Measurements from ENCODE around the gene FOXO1.

The FOXO1 gene

GRCh38 chr13:40571338-40571963 lies 95.0 kb downstream of the FOXO1 start:
- Mint-ChIP-seq H3K27ac (peak overlapping the region; percentile 78), H3K9me3 (ENCODE audit: low read depth) (no peaks in the 10 kb centered on the region), H3K36me3 (peaks cover 6% of the 10 kb centered on the region), H3K4me1 (ENCODE audit: low read depth) (peaks cover 91% of the 10 kb centered on the region), H3K4me3 (no peak overlapping the region), H3K27me3 (no peaks in the 10 kb centered on the region)

GRCh38 chr13:40570930-40571329 lies 95.5 kb downstream of the FOXO1 start:
- Mint-ChIP-seq H3K4me1 (ENCODE audit: low read depth) (peaks cover 90% of the 10 kb centered on the region), H3K9me3 (ENCODE audit: low read depth) (no peaks in the 10 kb centered on the region), H3K36me3 (peaks cover 6% of the 10 kb centered on the region), H3K27ac (peak overlapping the region; percentile 78), H3K4me3 (peak overlapping the region; percentile 18), H3K27me3 (no peaks in the 10 kb centered on the region)

GRCh38 chr13:40569024-40569350 lies 97.5 kb downstream of the FOXO1 start:
- Mint-ChIP-seq H3K27ac (peak overlapping the region; percentile 66), H3K27me3 (no peaks in the 10 kb centered on the region), H3K36me3 (peaks cover 3% of the 10 kb centered on the region), H3K4me3 (no peak overlapping the region), H3K9me3 (ENCODE audit: low read depth) (no peaks in the 10 kb centered on the region), H3K4me1 (ENCODE audit: low read depth) (peaks cover 90% of the 10 kb centered on the region)

- H3K4me1 Mint-ChIP-seq (ENCODE audit: low read depth): peaks cover 90% of the 10 kb centered on the region
- no peaks in the 10 kb centered on the region for H3K9me3 Mint-ChIP-seq (ENCODE audit: low read depth)
- H3K36me3 Mint-ChIP-seq: no peaks in the 10 kb centered on the region
- H3K4me3 Mint-ChIP-seq: no peak overlapping the region
- no peaks in the 10 kb centered on the region for H3K27me3 Mint-ChIP-seq
- H3K27ac Mint-ChIP-seq: peak overlapping the region; percentile 62
Measured at GRCh38 chr13:40568246-40569023, 98.0 kb downstream of the FOXO1 start.

GRCh38 chr13:40566811-40567210 lies 99.6 kb downstream of the FOXO1 start:
- Mint-ChIP-seq H3K4me1 (ENCODE audit: low read depth) (peaks cover 91% of the 10 kb centered on the region), H3K9me3 (ENCODE audit: low read depth) (no peaks in the 10 kb centered on the region), H3K4me3 (peak overlapping the region; percentile 17), H3K36me3 (no peaks in the 10 kb centered on the region), H3K27ac (peak overlapping the region; percentile 92), H3K27me3 (no peaks in the 10 kb centered on the region)

GRCh38 chr13:40565282-40566148 lies 100.9 kb downstream of the FOXO1 start:
- Mint-ChIP-seq H3K36me3 (peaks cover 4% of the 10 kb centered on the region), H3K9me3 (ENCODE audit: low read depth) (peaks cover 3% of the 10 kb centered on the region), H3K27me3 (no peaks in the 10 kb centered on the region), H3K27ac (peak overlapping the region; percentile 94), H3K4me3 (peak overlapping the region; percentile 60), H3K4me1 (ENCODE audit: low read depth) (peaks cover 84% of the 10 kb centered on the region)

- peaks cover 10% of the 10 kb centered on the region for H3K36me3 Mint-ChIP-seq
- H3K27me3 Mint-ChIP-seq: no peaks in the 10 kb centered on the region
- peaks cover 88% of the 10 kb centered on the region for H3K4me1 Mint-ChIP-seq (ENCODE audit: low read depth)
- H3K4me3 Mint-ChIP-seq: peak overlapping the region; percentile 60
- peak overlapping the region; percentile 94 for H3K27ac Mint-ChIP-seq
- peaks cover 4% of the 10 kb centered on the region for H3K9me3 Mint-ChIP-seq (ENCODE audit: low read depth)
Measured at GRCh38 chr13:40564342-40565001, 102.0 kb downstream of the FOXO1 start.

- Mint-ChIP-seq H3K9me3 (ENCODE audit: low read depth) (peaks cover 4% of the 10 kb centered on the region), H3K27me3 (no peaks in the 10 kb centered on the region), H3K27ac (peak overlapping the region; percentile 94), H3K4me3 (peak overlapping the region; percentile 60), H3K36me3 (peaks cover 15% of the 10 kb centered on the region), H3K4me1 (ENCODE audit: low read depth) (peaks cover 88% of the 10 kb centered on the region)
Measured at GRCh38 chr13:40563350-40564125, 102.9 kb downstream of the FOXO1 start.

GRCh38 chr13:40562975-40563349 lies 103.5 kb downstream of the FOXO1 start:
- Mint-ChIP-seq H3K27ac (peak overlapping the region; percentile 94), H3K36me3 (peaks cover 17% of the 10 kb centered on the region), H3K9me3 (ENCODE audit: low read depth) (peaks cover 4% of the 10 kb centered on the region), H3K4me3 (no peak overlapping the region), H3K4me1 (ENCODE audit: low read depth) (peaks cover 89% of the 10 kb centered on the region), H3K27me3 (no peaks in the 10 kb centered on the region)

- H3K27me3 Mint-ChIP-seq: no peaks in the 10 kb centered on the region
- H3K4me3 Mint-ChIP-seq: no peak overlapping the region
- peak overlapping the region; percentile 69 for H3K27ac Mint-ChIP-seq
- H3K4me1 Mint-ChIP-seq (ENCODE audit: low read depth): peaks cover 88% of the 10 kb centered on the region
- H3K9me3 Mint-ChIP-seq (ENCODE audit: low read depth): peaks cover 4% of the 10 kb centered on the region
- peaks cover 26% of the 10 kb centered on the region for H3K36me3 Mint-ChIP-seq
Measured at GRCh38 chr13:40559915-40560314, 106.5 kb downstream of the FOXO1 start.

GRCh38 chr13:40558656-40559055 lies 107.8 kb downstream of the FOXO1 start:
- peaks cover 87% of the 10 kb centered on the region for H3K4me1 Mint-ChIP-seq (ENCODE audit: low read depth)
- H3K4me3 Mint-ChIP-seq: peak overlapping the region; percentile 54
- H3K9me3 Mint-ChIP-seq (ENCODE audit: low read depth): peaks cover 4% of the 10 kb centered on the region
- H3K27me3 Mint-ChIP-seq: no peaks in the 10 kb centered on the region
- H3K36me3 Mint-ChIP-seq: peaks cover 31% of the 10 kb centered on the region
- H3K27ac Mint-ChIP-seq: peak overlapping the region; percentile 78

- H3K9me3 Mint-ChIP-seq (ENCODE audit: low read depth): peaks cover 4% of the 10 kb centered on the region
Measured at GRCh38 chr13:40556453-40556852, 110.0 kb downstream of the FOXO1 start.

GRCh38 chr13:40553356-40553755 lies 113.1 kb downstream of the FOXO1 start:
- H3K36me3 Mint-ChIP-seq: peaks cover 22% of the 10 kb centered on the region
- peak overlapping the region; percentile 3 for H3K4me3 Mint-ChIP-seq
- H3K27me3 Mint-ChIP-seq: no peaks in the 10 kb centered on the region
- H3K4me1 Mint-ChIP-seq (ENCODE audit: low read depth): peaks cover 71% of the 10 kb centered on the region
- H3K27ac Mint-ChIP-seq: peak overlapping the region; percentile 78
- H3K9me3 Mint-ChIP-seq (ENCODE audit: low read depth): peaks cover 4% of the 10 kb centered on the region

More at GRCh38 chr13:40556453-40556852, 110.0 kb downstream of the FOXO1 start:
- Mint-ChIP-seq H3K36me3 (peaks cover 31% of the 10 kb centered on the region), H3K4me3 (no peak overlapping the region), H3K4me1 (ENCODE audit: low read depth) (peaks cover 90% of the 10 kb centered on the region), H3K27me3 (no peaks in the 10 kb centered on the region), H3K27ac (peak overlapping the region; percentile 52)

- Mint-ChIP-seq H3K27ac (peak overlapping the region; percentile 78), H3K4me1 (ENCODE audit: low read depth) (peaks cover 68% of the 10 kb centered on the region), H3K36me3 (peaks cover 21% of the 10 kb centered on the region), H3K9me3 (ENCODE audit: low read depth) (peaks cover 4% of the 10 kb centered on the region), H3K27me3 (no peaks in the 10 kb centered on the region), H3K4me3 (peak overlapping the region; percentile 3)
Measured at GRCh38 chr13:40552895-40553294, 113.5 kb downstream of the FOXO1 start.
